ENCODE data around the gene CFAP161. TPM values are rescaled to one million over a fixed set of nuclear protein-coding genes. Genes with fewer than 3 reads are reported as not detected.

CFAP161 gene
- total RNA-seq, 2 experiments from 2014 or later, result not detected

GRCh38 chr15:81191701-81192100 lies 57.6 kb downstream of the CFAP161 start:
- CTCF ChIA-PET, result interaction anchor here (0.7 to 2.1 kb wide), 2 partner anchors 74 to 364 kb away, joined by 3 to 11 read pairs; no protein-coding TSS in a partner anchor
- H3K4me3 Mint-ChIP-seq, result no peak overlapping the region
- no peak for DNase-seq
- H3K4me1 Mint-ChIP-seq (ENCODE audit: low read depth), result no peaks in the 10 kb centered on the region
- intact Hi-C loops (cut with micrococcal nuclease), result no loop called here
- H3K36me3 Mint-ChIP-seq (ENCODE audit: low read depth), result no peaks in the 10 kb centered on the region
- H3K9me3 Mint-ChIP-seq, result no peaks in the 10 kb centered on the region
- H3K27ac Mint-ChIP-seq, result no peak overlapping the region
- peaks cover 5% of the 10 kb centered on the region for H3K27me3 Mint-ChIP-seq (ENCODE audit: low read depth)

- CTCF ChIA-PET, result interaction anchor here (1.2 kb wide), 1 partner anchor 71 kb away, joined by 3 read pairs; no protein-coding TSS in a partner anchor
- no peaks in the 10 kb centered on the region for H3K4me1 Mint-ChIP-seq (ENCODE audit: low read depth)
- intact Hi-C loops (cut with micrococcal nuclease), result no loop called here
- H3K36me3 Mint-ChIP-seq (ENCODE audit: low read depth), result no peaks in the 10 kb centered on the region
- no peak for DNase-seq
- H3K9me3 Mint-ChIP-seq, result no peaks in the 10 kb centered on the region
- no peak overlapping the region for H3K27ac Mint-ChIP-seq
- H3K4me3 Mint-ChIP-seq, result no peak overlapping the region
- H3K27me3 Mint-ChIP-seq (ENCODE audit: low read depth), result peaks cover 4% of the 10 kb centered on the region
Measured at GRCh38 chr15:81194723-81195122, 60.7 kb downstream of the CFAP161 start.

- H3K27me3 Mint-ChIP-seq (ENCODE audit: low read depth), result peaks cover 4% of the 10 kb centered on the region
- no peaks in the 10 kb centered on the region for H3K9me3 Mint-ChIP-seq
- no peak overlapping the region for H3K27ac Mint-ChIP-seq
- DNase-seq, result no peak
- H3K36me3 Mint-ChIP-seq (ENCODE audit: low read depth), result no peaks in the 10 kb centered on the region
- no peaks in the 10 kb centered on the region for H3K4me1 Mint-ChIP-seq (ENCODE audit: low read depth)
- intact Hi-C loops (cut with micrococcal nuclease), result no loop called here
- CTCF ChIA-PET, result interaction anchor here (1.2 kb wide), 1 partner anchor 71 kb away, joined by 3 read pairs; no protein-coding TSS in a partner anchor
- H3K4me3 Mint-ChIP-seq, result no peak overlapping the region
Measured at GRCh38 chr15:81195339-81195864, 61.3 kb downstream of the CFAP161 start.

- CTCF ChIA-PET, result interaction anchor here (1.6 kb wide), 1 partner anchor 70 kb away, joined by 4 read pairs; no protein-coding TSS in a partner anchor
- Mint-ChIP-seq H3K4me3 (no peak within 1 kb of the TSS), H3K36me3 (ENCODE audit: low read depth) (no peaks in the 10 kb centered on the region), H3K27me3 (ENCODE audit: low read depth) (peaks cover 4% of the 10 kb centered on the region), H3K9me3 (no peaks in the 10 kb centered on the region), H3K27ac (no peak within 1 kb of the TSS), H3K4me1 (ENCODE audit: low read depth) (no peaks in the 10 kb centered on the region)
- intact Hi-C loops (cut with micrococcal nuclease), result no loop called here
- DNase-seq, result no peak
Measured at GRCh38 chr15:81196576-81197254, 62.6 kb downstream of the CFAP161 start, which contains the start of gene IL16. TSS of gene IL16 (plus strand) at chr15:81196879. CDS start at chr15:81225400, 28,521 bp downstream.

GRCh38 chr15:81197255-81197630 lies 63.2 kb downstream of the CFAP161 start:
- DNase-seq, result no peak
- CTCF ChIA-PET, result interaction anchor here (1.6 kb wide), 1 partner anchor 69 kb away, joined by 4 read pairs; no protein-coding TSS in a partner anchor
- Mint-ChIP-seq H3K36me3 (ENCODE audit: low read depth) (no peaks in the 10 kb centered on the region), H3K27ac (no peak overlapping the region), H3K4me1 (ENCODE audit: low read depth) (no peaks in the 10 kb centered on the region), H3K27me3 (ENCODE audit: low read depth) (peaks cover 4% of the 10 kb centered on the region), H3K9me3 (no peaks in the 10 kb centered on the region), H3K4me3 (no peak overlapping the region)
- intact Hi-C loops (cut with micrococcal nuclease), result no loop called here

GRCh38 chr15:81197688-81198281 lies 63.7 kb downstream of the CFAP161 start:
- Mint-ChIP-seq H3K9me3 (no peaks in the 10 kb centered on the region), H3K4me1 (ENCODE audit: low read depth) (no peaks in the 10 kb centered on the region), H3K27ac (no peak overlapping the region), H3K4me3 (no peak overlapping the region), H3K36me3 (ENCODE audit: low read depth) (no peaks in the 10 kb centered on the region), H3K27me3 (ENCODE audit: low read depth) (peaks cover 4% of the 10 kb centered on the region)
- intact Hi-C loops (cut with micrococcal nuclease), result no loop called here
- no peak for DNase-seq
- CTCF ChIA-PET, result interaction anchor here (1.6 kb wide), 1 partner anchor 69 kb away, joined by 4 read pairs; no protein-coding TSS in a partner anchor

Other genes starting within 250 kb of the CFAP161 start
- gene MESD, start 144.5 kb upstream of the CFAP161 start, total RNA-seq, result 10 to 100 TPM; 12.5 to 15.1 TPM
- 10 to 100 TPM; 15.9 to 16.6 TPM for gene TLNRD1, start 133.3 kb upstream of the CFAP161 start, total RNA-seq
- 10 to 100 TPM; 36.4 to 38.8 TPM for gene IL16, start 62.6 kb downstream of the CFAP161 start, total RNA-seq
- 10 to 100 TPM; 10.1 to 11.7 TPM for gene STARD5, start 189.9 kb downstream of the CFAP161 start, total RNA-seq
- not detected for gene TMC3, start 239.9 kb downstream of the CFAP161 start, total RNA-seq

Measured in activated naive CD4-positive, alpha-beta T cell treated with anti-CD3 and anti-CD28 coated beads for 36 hours (primary cell).